Measurements from ENCODE around the gene ANKRD39. TPM values are rescaled to one million over a fixed set of nuclear protein-coding genes. Genes with fewer than 3 reads are reported as not detected.
"Not testable (repeated sequence)": the region's sequence is repeated elsewhere in the genome, so short reads cannot be mapped to it uniquely, and the experiment has no call there.

Gene ANKRD39
- total RNA-seq, 1 donor from 2014 or later, result 14.6 TPM

DNA sequence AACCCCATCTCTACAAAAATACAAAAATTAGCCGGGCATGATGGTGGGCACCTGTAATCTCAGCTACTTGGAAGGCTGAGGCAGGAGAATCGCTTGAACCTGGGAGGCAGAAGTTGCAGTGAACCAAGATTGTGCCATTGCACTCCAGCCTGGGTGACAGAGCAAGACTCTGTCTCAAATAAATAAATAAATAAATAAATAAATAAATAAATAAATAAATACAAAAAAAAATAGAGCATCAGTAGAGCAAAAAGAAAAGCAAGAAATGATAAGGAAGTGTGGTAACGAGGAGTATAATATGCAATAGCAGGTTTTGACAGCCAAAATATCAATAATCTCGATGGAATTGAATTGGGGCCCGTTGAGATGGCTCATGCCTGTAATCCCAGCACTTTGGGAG, 31.7 kb upstream of the ANKRD39 start:
- intact Hi-C loops (cut with DNase I); ATAC-seq (ENCODE audit: poor library complexity): not testable (repeated sequence)

GRCh38 chr2:96888072-96889011, 30.5 kb upstream of the ANKRD39 start:
- DNase-seq, result peak; percentile 66
- peak; percentile 77 for ATAC-seq (ENCODE audit: poor library complexity)

More for the DNA sequence above, 31.7 kb upstream of the ANKRD39 start:
- not testable (repeated sequence) for DNase-seq

GRCh38 chr2:96887493-96888012, 29.7 kb upstream of the ANKRD39 start:
- ATAC-seq (ENCODE audit: poor library complexity) (peak; percentile 77), DNase-seq (peak; percentile 71)
- intact Hi-C loops (cut with DNase I), result no loop called here

More at GRCh38 chr2:96888072-96889011, 30.5 kb upstream of the ANKRD39 start:
- intact Hi-C loops (cut with DNase I), result no loop called here

- ATAC-seq (ENCODE audit: poor library complexity) (no peak), DNase-seq (no peak)
- intact Hi-C loops (cut with DNase I), result no loop called here
Observed at GRCh38 chr2:96885432-96886347, 27.9 kb upstream of the ANKRD39 start.

DNA sequence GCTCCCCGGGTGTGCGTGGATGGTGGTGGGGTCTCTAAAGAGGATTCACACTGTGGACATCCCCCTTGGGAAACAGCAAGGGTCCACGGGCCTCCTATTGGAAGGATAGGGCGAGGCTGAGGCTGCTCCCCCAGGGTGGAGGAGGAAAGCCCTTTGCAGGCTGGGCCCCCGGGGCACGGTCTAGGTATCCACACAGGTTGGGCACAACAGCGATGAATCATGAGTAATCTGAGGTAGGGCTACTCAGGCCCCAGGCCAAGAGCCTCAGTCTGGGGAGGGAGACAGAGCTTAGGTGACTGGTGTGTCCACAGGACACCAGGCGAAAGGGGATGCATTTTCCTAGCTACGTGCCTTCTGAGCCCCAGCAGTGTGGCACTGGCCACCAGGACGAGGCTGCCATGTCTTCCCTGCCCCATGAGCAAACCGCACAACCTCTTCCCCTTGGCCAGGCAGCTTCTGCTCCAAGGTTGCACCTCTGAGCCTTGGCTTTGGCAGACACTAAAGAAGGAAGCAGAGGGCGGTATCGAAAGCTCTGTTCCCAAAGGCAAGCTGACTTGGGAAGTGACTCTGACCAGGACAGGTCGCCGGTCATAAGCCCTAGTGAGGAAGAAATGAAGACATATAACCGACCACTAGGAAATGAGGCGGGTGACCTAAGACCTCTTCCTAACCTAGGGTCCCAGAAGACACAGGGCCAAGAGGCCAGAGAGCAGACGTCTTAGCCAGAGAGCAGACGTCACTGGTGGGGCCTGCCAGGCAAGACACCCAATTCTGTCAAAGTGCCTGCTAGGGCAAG, 26.7 kb upstream of the ANKRD39 start:
- intact Hi-C loops (cut with DNase I), result no loop called here
- no peak for DNase-seq
- ATAC-seq (ENCODE audit: poor library complexity), result no peak

- intact Hi-C loops (cut with DNase I), result no loop called here
- DNase-seq, result no peak
- ATAC-seq (ENCODE audit: poor library complexity), result no peak
Observed at GRCh38 chr2:96883306-96883705, 25.5 kb upstream of the ANKRD39 start.

DNA sequence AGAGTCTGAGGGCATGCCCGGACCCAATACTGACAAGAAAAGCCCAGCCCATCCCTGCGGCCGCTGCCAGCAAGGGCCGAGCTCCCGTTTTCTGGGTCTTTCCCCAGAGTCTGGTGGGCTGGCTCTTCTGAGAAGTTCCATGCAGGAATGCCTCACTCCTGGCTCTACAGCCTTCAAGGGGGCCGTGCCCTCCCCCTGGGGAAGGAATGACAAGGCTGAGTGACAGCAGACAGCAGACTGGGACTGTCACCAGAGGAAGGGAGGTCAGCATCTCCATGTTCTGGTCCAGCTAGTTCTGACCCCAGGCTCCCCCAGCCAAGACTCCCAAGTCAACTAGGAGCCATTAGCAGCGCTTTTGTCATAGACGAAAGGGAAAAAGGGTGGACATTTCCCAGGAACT, 25.1 kb upstream of the ANKRD39 start:
- intact Hi-C loops (cut with DNase I), result no loop called here
- ATAC-seq (ENCODE audit: poor library complexity), result no peak

GRCh38 chr2:96882230-96882629, 24.4 kb upstream of the ANKRD39 start:
- DNase-seq (no peak), ATAC-seq (ENCODE audit: poor library complexity) (no peak)
- intact Hi-C loops (cut with DNase I), result no loop called here

More for the DNA sequence above, 25.1 kb upstream of the ANKRD39 start:
- DNase-seq, result no peak

GRCh38 chr2:96881349-96882195, 23.8 kb upstream of the ANKRD39 start:
- DNase-seq (no peak), ATAC-seq (ENCODE audit: poor library complexity) (no peak)
- intact Hi-C loops (cut with DNase I), result no loop called here

- ATAC-seq (ENCODE audit: poor library complexity) (no peak), DNase-seq (no peak)
- intact Hi-C loops (cut with DNase I), result no loop called here
Observed at GRCh38 chr2:96880891-96881273, 23.1 kb upstream of the ANKRD39 start.

- intact Hi-C loops (cut with DNase I), result no loop called here
- ATAC-seq (ENCODE audit: poor library complexity) (no peak), DNase-seq (no peak)
Observed at GRCh38 chr2:96879545-96880040, 21.8 kb upstream of the ANKRD39 start.

GRCh38 chr2:96878796-96879544, 21.2 kb upstream of the ANKRD39 start:
- DNase-seq (no peak), ATAC-seq (ENCODE audit: poor library complexity) (no peak)
- intact Hi-C loops (cut with DNase I), result no loop called here

DNA sequence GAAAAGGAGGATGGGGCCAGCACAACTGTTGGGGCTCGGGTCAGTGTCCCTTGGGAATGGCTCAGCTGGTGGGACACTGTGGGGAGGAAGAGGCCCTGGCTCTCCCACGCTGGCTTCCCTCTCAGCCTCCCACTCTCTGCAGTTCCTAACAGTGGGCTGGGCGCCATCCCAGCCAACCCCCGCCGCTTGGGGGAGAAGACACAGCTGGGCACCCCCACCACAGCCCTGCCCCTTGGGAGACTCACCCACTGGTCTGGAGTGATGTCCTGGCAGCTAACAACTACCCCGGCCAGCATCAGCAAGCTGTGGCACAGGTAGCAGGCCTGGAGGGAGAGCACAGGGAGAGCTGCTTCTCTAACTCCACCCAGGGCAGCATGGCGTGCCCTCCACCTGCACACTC, 20.4 kb upstream of the ANKRD39 start:
- ATAC-seq (ENCODE audit: poor library complexity) (no peak), DNase-seq (no peak)
- intact Hi-C loops (cut with DNase I), result no loop called here

DNA sequence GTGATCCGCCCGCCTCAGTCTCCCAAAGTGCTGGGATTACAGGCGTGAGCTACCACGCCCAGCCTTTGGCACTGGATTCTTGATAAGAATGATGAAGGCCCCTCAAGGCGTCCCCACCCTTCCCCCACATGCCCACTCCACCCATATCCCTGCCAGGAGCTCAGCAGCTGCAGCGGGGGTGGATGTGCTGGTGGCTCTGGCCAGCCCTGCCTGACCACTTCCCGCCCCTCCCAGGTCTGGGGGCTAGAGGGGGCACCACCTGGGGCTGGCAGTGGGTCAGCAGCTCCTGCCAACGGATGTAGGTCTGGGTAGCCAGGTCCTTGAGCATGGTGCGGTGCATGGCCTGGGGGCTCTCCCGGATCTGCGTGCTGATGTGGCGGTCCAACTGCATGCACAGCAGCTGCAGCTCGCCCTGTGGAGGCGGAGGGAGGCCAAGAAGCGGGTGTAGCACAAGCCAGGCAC, 19.8 kb upstream of the ANKRD39 start:
- no peak for ATAC-seq (ENCODE audit: poor library complexity)
- no peak for DNase-seq
- intact Hi-C loops (cut with DNase I), result no loop called here

- DNase-seq (no peak), ATAC-seq (ENCODE audit: poor library complexity) (no peak)
- intact Hi-C loops (cut with DNase I), result no loop called here
Observed at GRCh38 chr2:96877042-96877451, 19.2 kb upstream of the ANKRD39 start.

GRCh38 chr2:96876269-96877041, 18.6 kb upstream of the ANKRD39 start:
- no peak for DNase-seq
- no peak for ATAC-seq (ENCODE audit: poor library complexity)
- intact Hi-C loops (cut with DNase I), result no loop called here
